Measurements from ENCODE around the gene NT5C2.
"Not testable (repeated sequence)": the region's sequence is repeated elsewhere in the genome, so short reads cannot be mapped to it uniquely, and the experiment has no call there.

The NT5C2 gene

GRCh38 chr10:103135168-103135567, 57.9 kb downstream of the NT5C2 start:
- H3K27ac ChIP-seq (ENCODE audit: low read depth, low read length); H3K4me1 ChIP-seq (ENCODE audit: insufficient read depth, low read length); H3K9ac ChIP-seq (ENCODE audit: low read length); H3K36me3 ChIP-seq (ENCODE audit: insufficient read depth, low read length); H3K4me3 ChIP-seq (ENCODE audit: low read depth in 1 of 2, low read length in 2 of 2); H3K27me3 ChIP-seq (ENCODE audit: control insufficient read depth in 1 of 2, insufficient read depth in 2 of 2, low read length in 2 of 2); H3K9me3 ChIP-seq (ENCODE audit: low read length): not testable (repeated sequence)

- no peaks in the 10 kb centered on the region for H3K4me1 ChIP-seq (ENCODE audit: insufficient read depth, low read length)
- H3K4me3 ChIP-seq (ENCODE audit: low read depth in 1 of 2, low read length in 2 of 2), result no peak overlapping the region
- H3K27ac ChIP-seq (ENCODE audit: low read depth, low read length), result no peak overlapping the region
- H3K27me3 ChIP-seq (ENCODE audit: control insufficient read depth in 1 of 2, insufficient read depth in 2 of 2, low read length in 2 of 2), result no peaks in the 10 kb centered on the region
- no peak overlapping the region for H3K9ac ChIP-seq (ENCODE audit: low read length)
- peaks cover 2% of the 10 kb centered on the region for H3K36me3 ChIP-seq (ENCODE audit: insufficient read depth, low read length)
- no peaks in the 10 kb centered on the region for H3K9me3 ChIP-seq (ENCODE audit: low read length)
Measured at GRCh38 chr10:103130910-103131309, 62.2 kb downstream of the NT5C2 start.

- H3K4me3 ChIP-seq (ENCODE audit: low read depth in 1 of 2, low read length in 2 of 2); H3K9ac ChIP-seq (ENCODE audit: low read length); H3K9me3 ChIP-seq (ENCODE audit: low read length); H3K4me1 ChIP-seq (ENCODE audit: insufficient read depth, low read length); H3K27ac ChIP-seq (ENCODE audit: low read depth, low read length); H3K36me3 ChIP-seq (ENCODE audit: insufficient read depth, low read length); H3K27me3 ChIP-seq (ENCODE audit: control insufficient read depth in 1 of 2, insufficient read depth in 2 of 2, low read length in 2 of 2): not testable (repeated sequence)
Measured at GRCh38 chr10:103130180-103130579, 62.9 kb downstream of the NT5C2 start.

GRCh38 chr10:103127241-103127640, 65.8 kb downstream of the NT5C2 start:
- Histone ChIP-seq H3K27ac (ENCODE audit: low read depth, low read length) (no peak overlapping the region), H3K4me1 (ENCODE audit: insufficient read depth, low read length) (no peaks in the 10 kb centered on the region), H3K27me3 (ENCODE audit: control insufficient read depth in 1 of 2, insufficient read depth in 2 of 2, low read length in 2 of 2) (no peaks in the 10 kb centered on the region), H3K36me3 (ENCODE audit: insufficient read depth, low read length) (no peaks in the 10 kb centered on the region), H3K9ac (ENCODE audit: low read length) (no peak overlapping the region), H3K9me3 (ENCODE audit: low read length) (no peaks in the 10 kb centered on the region), H3K4me3 (ENCODE audit: low read depth in 1 of 2, low read length in 2 of 2) (no peak overlapping the region)

GRCh38 chr10:103125323-103126267, 67.5 kb downstream of the NT5C2 start:
- Histone ChIP-seq H3K4me3 (ENCODE audit: low read depth in 1 of 2, low read length in 2 of 2) (no peak overlapping the region), H3K27ac (ENCODE audit: low read depth, low read length) (no peak overlapping the region), H3K36me3 (ENCODE audit: insufficient read depth, low read length) (no peaks in the 10 kb centered on the region), H3K9me3 (ENCODE audit: low read length) (no peaks in the 10 kb centered on the region), H3K27me3 (ENCODE audit: control insufficient read depth in 1 of 2, insufficient read depth in 2 of 2, low read length in 2 of 2) (no peaks in the 10 kb centered on the region), H3K9ac (ENCODE audit: low read length) (no peak overlapping the region), H3K4me1 (ENCODE audit: insufficient read depth, low read length) (peaks cover 14% of the 10 kb centered on the region)

GRCh38 chr10:103124420-103125096, 68.5 kb downstream of the NT5C2 start:
- no peaks in the 10 kb centered on the region for H3K36me3 ChIP-seq (ENCODE audit: insufficient read depth, low read length)
- no peaks in the 10 kb centered on the region for H3K9me3 ChIP-seq (ENCODE audit: low read length)
- no peaks in the 10 kb centered on the region for H3K27me3 ChIP-seq (ENCODE audit: control insufficient read depth in 1 of 2, insufficient read depth in 2 of 2, low read length in 2 of 2)
- no peak overlapping the region for H3K4me3 ChIP-seq (ENCODE audit: low read depth in 1 of 2, low read length in 2 of 2)
- no peak overlapping the region for H3K9ac ChIP-seq (ENCODE audit: low read length)
- no peak overlapping the region for H3K27ac ChIP-seq (ENCODE audit: low read depth, low read length)
- peaks cover 17% of the 10 kb centered on the region for H3K4me1 ChIP-seq (ENCODE audit: insufficient read depth, low read length)

- no peaks in the 10 kb centered on the region for H3K9me3 ChIP-seq (ENCODE audit: low read length)
- no peaks in the 10 kb centered on the region for H3K27me3 ChIP-seq (ENCODE audit: control insufficient read depth in 1 of 2, insufficient read depth in 2 of 2, low read length in 2 of 2)
- H3K36me3 ChIP-seq (ENCODE audit: insufficient read depth, low read length), result no peaks in the 10 kb centered on the region
- no peak overlapping the region for H3K27ac ChIP-seq (ENCODE audit: low read depth, low read length)
- no peak overlapping the region for H3K9ac ChIP-seq (ENCODE audit: low read length)
- H3K4me3 ChIP-seq (ENCODE audit: low read depth in 1 of 2, low read length in 2 of 2), result no peak overlapping the region
- peaks cover 17% of the 10 kb centered on the region for H3K4me1 ChIP-seq (ENCODE audit: insufficient read depth, low read length)
Measured at GRCh38 chr10:103123282-103124024, 69.6 kb downstream of the NT5C2 start.

- Histone ChIP-seq H3K4me3 (ENCODE audit: low read depth in 1 of 2, low read length in 2 of 2) (no peak overlapping the region), H3K4me1 (ENCODE audit: insufficient read depth, low read length) (peaks cover 17% of the 10 kb centered on the region), H3K27ac (ENCODE audit: low read depth, low read length) (no peak overlapping the region), H3K9ac (ENCODE audit: low read length) (no peak overlapping the region), H3K36me3 (ENCODE audit: insufficient read depth, low read length) (no peaks in the 10 kb centered on the region), H3K27me3 (ENCODE audit: control insufficient read depth in 1 of 2, insufficient read depth in 2 of 2, low read length in 2 of 2) (no peaks in the 10 kb centered on the region), H3K9me3 (ENCODE audit: low read length) (no peaks in the 10 kb centered on the region)
Measured at GRCh38 chr10:103120977-103121735, 71.9 kb downstream of the NT5C2 start.

- peaks cover 17% of the 10 kb centered on the region for H3K4me1 ChIP-seq (ENCODE audit: insufficient read depth, low read length)
- H3K27me3 ChIP-seq (ENCODE audit: control insufficient read depth in 1 of 2, insufficient read depth in 2 of 2, low read length in 2 of 2), result no peaks in the 10 kb centered on the region
- no peaks in the 10 kb centered on the region for H3K36me3 ChIP-seq (ENCODE audit: insufficient read depth, low read length)
- H3K27ac ChIP-seq (ENCODE audit: low read depth, low read length), result no peak overlapping the region
- no peak overlapping the region for H3K4me3 ChIP-seq (ENCODE audit: low read depth in 1 of 2, low read length in 2 of 2)
- no peaks in the 10 kb centered on the region for H3K9me3 ChIP-seq (ENCODE audit: low read length)
- H3K9ac ChIP-seq (ENCODE audit: low read length), result no peak overlapping the region
Measured at GRCh38 chr10:103120546-103120945, 72.5 kb downstream of the NT5C2 start.

GRCh38 chr10:103117247-103117646, 75.8 kb downstream of the NT5C2 start:
- Histone ChIP-seq H3K9ac (ENCODE audit: low read length) (no peak overlapping the region), H3K27ac (ENCODE audit: low read depth, low read length) (no peak overlapping the region), H3K36me3 (ENCODE audit: insufficient read depth, low read length) (no peaks in the 10 kb centered on the region), H3K4me1 (ENCODE audit: insufficient read depth, low read length) (peaks cover 22% of the 10 kb centered on the region), H3K4me3 (ENCODE audit: low read depth in 1 of 2, low read length in 2 of 2) (no peak overlapping the region), H3K9me3 (ENCODE audit: low read length) (no peaks in the 10 kb centered on the region), H3K27me3 (ENCODE audit: control insufficient read depth in 1 of 2, insufficient read depth in 2 of 2, low read length in 2 of 2) (no peaks in the 10 kb centered on the region)

GRCh38 chr10:103114876-103115275, 78.2 kb downstream of the NT5C2 start:
- no peak overlapping the region for H3K27ac ChIP-seq (ENCODE audit: low read depth, low read length)
- peaks cover 19% of the 10 kb centered on the region for H3K4me1 ChIP-seq (ENCODE audit: insufficient read depth, low read length)
- no peaks in the 10 kb centered on the region for H3K9me3 ChIP-seq (ENCODE audit: low read length)
- H3K4me3 ChIP-seq (ENCODE audit: low read depth in 1 of 2, low read length in 2 of 2), result no peak overlapping the region
- no peaks in the 10 kb centered on the region for H3K27me3 ChIP-seq (ENCODE audit: control insufficient read depth in 1 of 2, insufficient read depth in 2 of 2, low read length in 2 of 2)
- no peaks in the 10 kb centered on the region for H3K36me3 ChIP-seq (ENCODE audit: insufficient read depth, low read length)
- H3K9ac ChIP-seq (ENCODE audit: low read length), result no peak overlapping the region

Data from muscle layer of colon (tissue), 2 donors.